GM12874 (cell line): ENCODE measurements around the gene POLR3G.

Experiments used
- TF ChIP-seq, protein P1 (sequence below): IDR thresholded peaks from 2 replicates; pipeline ENCODE4 v1.5.1; 2011; ENCODE audit warnings: low read depth, mild to moderate bottlenecking, control low read depth, low read length, moderate library complexity; ENCODE audit not compliant: insufficient read depth

The POLR3G gene

DNA sequence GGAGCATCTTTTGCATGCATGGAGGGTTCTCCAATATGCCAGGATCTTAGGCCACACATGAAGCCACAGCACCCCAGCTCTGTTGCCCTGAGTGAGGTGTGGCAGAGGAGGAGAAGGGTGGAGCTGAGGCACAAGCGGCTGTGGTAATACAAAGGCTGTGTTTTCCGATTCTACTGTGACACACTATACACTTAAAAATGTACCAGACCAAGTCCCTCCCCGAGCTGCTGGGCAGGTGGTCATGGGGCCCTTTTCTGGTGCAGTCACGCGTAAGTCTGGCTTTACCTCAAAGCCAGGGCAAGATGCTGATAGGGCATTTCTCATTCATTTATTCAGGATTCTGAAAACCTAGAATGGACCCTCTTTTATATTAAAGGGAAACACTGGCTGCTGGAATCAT, 87.7 kb downstream of the POLR3G start:
- TF ChIP-seq, protein P1, sequence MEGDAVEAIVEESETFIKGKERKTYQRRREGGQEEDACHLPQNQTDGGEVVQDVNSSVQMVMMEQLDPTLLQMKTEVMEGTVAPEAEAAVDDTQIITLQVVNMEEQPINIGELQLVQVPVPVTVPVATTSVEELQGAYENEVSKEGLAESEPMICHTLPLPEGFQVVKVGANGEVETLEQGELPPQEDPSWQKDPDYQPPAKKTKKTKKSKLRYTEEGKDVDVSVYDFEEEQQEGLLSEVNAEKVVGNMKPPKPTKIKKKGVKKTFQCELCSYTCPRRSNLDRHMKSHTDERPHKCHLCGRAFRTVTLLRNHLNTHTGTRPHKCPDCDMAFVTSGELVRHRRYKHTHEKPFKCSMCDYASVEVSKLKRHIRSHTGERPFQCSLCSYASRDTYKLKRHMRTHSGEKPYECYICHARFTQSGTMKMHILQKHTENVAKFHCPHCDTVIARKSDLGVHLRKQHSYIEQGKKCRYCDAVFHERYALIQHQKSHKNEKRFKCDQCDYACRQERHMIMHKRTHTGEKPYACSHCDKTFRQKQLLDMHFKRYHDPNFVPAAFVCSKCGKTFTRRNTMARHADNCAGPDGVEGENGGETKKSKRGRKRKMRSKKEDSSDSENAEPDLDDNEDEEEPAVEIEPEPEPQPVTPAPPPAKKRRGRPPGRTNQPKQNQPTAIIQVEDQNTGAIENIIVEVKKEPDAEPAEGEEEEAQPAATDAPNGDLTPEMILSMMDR: no peak

DNA sequence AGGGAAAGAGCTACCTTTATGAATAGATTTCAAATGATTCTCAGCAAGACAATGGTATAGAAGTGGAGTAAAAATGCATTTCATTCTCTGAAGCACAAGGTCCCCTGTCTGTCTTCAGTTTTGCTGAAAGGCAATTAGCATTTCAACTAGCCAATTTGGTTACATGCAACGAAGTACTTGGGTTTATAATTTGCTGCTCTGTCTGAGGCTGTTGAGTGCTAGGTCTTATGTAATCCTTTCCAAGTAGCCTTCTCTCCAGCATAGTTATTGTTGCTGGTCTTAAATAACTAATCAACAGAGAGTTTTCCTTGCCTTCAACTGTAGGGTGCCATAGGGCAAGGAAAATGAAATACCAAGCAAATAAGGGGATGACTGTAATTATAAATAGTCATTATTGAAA, 88.4 kb downstream of the POLR3G start:
- TF ChIP-seq, protein P1: no peak
